K562 (cell line): ENCODE results near the gene DNAJC30. TPM values are rescaled to one million over a fixed set of nuclear protein-coding genes. Genes with fewer than 3 reads are reported as not detected.

Experiments used
- ATAC-seq: fragments of 200-7000 bp; cut with Tn5 transposase; 3 replicates; pipeline ENCODE4 v1.9.1; 2020; ENCODE audit warnings: moderate library complexity
- BruUV-seq: library from RNA; stranded (reverse); fragments of 400-500 nt; replicated peaks from 2 replicates; lab custom pipeline; 2021; lab: Mats Ljungman, UMichigan
- CTCF ChIA-PET: fragments of 300-600 bp; formaldehyde crosslinking; extraction: SDS; loops from one replicate; lab custom pipeline; 2021; ENCODE audit warnings: low intra/inter-chr PET ratio; lab: Yijun Ruan, JAX
- POLR2A ChIA-PET: fragments of 300-600, 350-650 bp; sonication (Branson Sonifier 250); formaldehyde crosslinking; extraction: SDS; loops from one replicate; lab custom pipeline; 2021; ENCODE audit warnings: antibody characterized with exemption, inconsistent platforms; lab: Yijun Ruan, JAX
- DNase-seq, 4 experiments: peaks; one replicate each; pipeline versions ENCODE4 v3.0.0 to v3.0.0-alpha.2; 2011 to 2018; ENCODE audit warnings: low spot score in 3 of 4, mixed read lengths in 3 of 4; ENCODE audit errors: extremely low read depth in 1 of 4
- FAIRE-seq: peaks from 2 replicates; lab custom pipeline; 2011; peaks lifted over from hg19 to GRCh38; lab: Jason Lieb, UNC
- H2AFZ ChIP-seq: 2 replicates; pipeline ENCODE4 v1.6.0; 2011; ENCODE audit warnings: low read depth, low read length, control low read depth, inconsistent platforms
- H3K27ac ChIP-seq: fragments of 200-600 bp; 3 replicates; pipeline ENCODE4 v1.8.0; 2011; ENCODE audit warnings: low read depth, mild to moderate bottlenecking, control low read depth, inconsistent platforms, low read length, moderate library complexity, mixed read lengths; ENCODE audit errors: extremely low read depth
- H3K27me3 ChIP-seq, 2 experiments: fragments of 300-600 bp in 1 of 2; 2 replicates in 1 of 2; 3 replicates in 1 of 2; pipeline versions ENCODE4 v1.6.0 to v1.8.0; 2011; ENCODE audit warnings: inconsistent platforms in 2 of 2, low read length in 2 of 2, mild to moderate bottlenecking in 1 of 2, mixed read lengths in 1 of 2, moderate library complexity in 1 of 2; ENCODE audit not compliant: control insufficient read depth in 2 of 2, insufficient read depth in 2 of 2
- H3K36me3 ChIP-seq: fragments of 300-600 bp; 3 replicates; pipeline ENCODE4 v1.8.0; 2011; ENCODE audit warnings: mild to moderate bottlenecking, low read length, inconsistent platforms; ENCODE audit not compliant: control insufficient read depth, insufficient read depth
- H3K4me1 ChIP-seq, 2 experiments: fragments of 200-600 bp in 1 of 2; replicated peaks in 1 of 2; 2 replicates in 1 of 2; 3 replicates in 1 of 2; pipeline versions ENCODE4 v1.5.1 to v1.8.0; 2011; ENCODE audit warnings: inconsistent platforms in 2 of 2, low read length in 2 of 2, mild to moderate bottlenecking in 1 of 2, mixed read lengths in 1 of 2, moderate library complexity in 1 of 2; ENCODE audit not compliant: control insufficient read depth in 2 of 2, insufficient read depth in 2 of 2
- H3K4me2 ChIP-seq: 2 replicates; pipeline ENCODE4 v1.6.1; 2011; ENCODE audit warnings: low read length, control low read depth, inconsistent platforms, mixed read lengths; ENCODE audit not compliant: insufficient read depth
- H3K4me3 ChIP-seq: fragments of 200-600 bp; sonication (generic), shearing (Covaris generic); 2 replicates; pipeline ENCODE4 v1.5.1; 2016; ENCODE audit warnings: control low read depth, inconsistent platforms
- H3K79me2 ChIP-seq: fragments of 200-600 bp; 3 replicates; pipeline ENCODE4 v1.8.0; 2011; ENCODE audit warnings: low read length, inconsistent platforms; ENCODE audit not compliant: control insufficient read depth, insufficient read depth
- H3K9ac ChIP-seq, 2 experiments: 2 replicates each; pipeline versions ENCODE4 v1.6.0 to v1.6.1; 2011; ENCODE audit warnings: low read depth in 2 of 2, low read length in 2 of 2, control low read depth in 1 of 2, inconsistent platforms in 1 of 2, mild to moderate bottlenecking in 1 of 2, mixed read lengths in 1 of 2; ENCODE audit not compliant: insufficient read depth in 1 of 2
- H3K9me1 ChIP-seq: one replicate; pipeline ENCODE4 v1.6.0; 2011; ENCODE audit warnings: inconsistent platforms, mild to moderate bottlenecking, low read length, moderate library complexity; ENCODE audit not compliant: control insufficient read depth, insufficient read depth
- H3K9me3 ChIP-seq: replicated peaks from 2 replicates; pipeline ENCODE4 v1.5.1; 2011; ENCODE audit warnings: low read depth, low read length, inconsistent platforms; ENCODE audit not compliant: control insufficient read depth, insufficient read depth
- H4K20me1 ChIP-seq: replicated peaks from 2 replicates; pipeline ENCODE4 v1.6.1; 2011; ENCODE audit warnings: low read length, inconsistent platforms, mixed read lengths; ENCODE audit not compliant: control insufficient read depth, insufficient read depth
- ADNP ChIP-seq: fragments of 200-800 bp; sonication (Bioruptor generic); IDR thresholded peaks from 2 replicates; pipeline ENCODE4 v1.6.1; 2016; ENCODE audit warnings: missing genetic modification characterization, missing compliant biosample characterization
- ARID1B ChIP-seq: fragments of 450-650 bp; IDR thresholded peaks from 2 replicates; pipeline ENCODE4 v1.6.1; 2016; ENCODE audit warnings: antibody characterized with exemption, mild to moderate bottlenecking, inconsistent platforms
- C11orf30 ChIP-seq: fragments of 450-650 bp; IDR thresholded peaks from 2 replicates; pipeline ENCODE4 v1.6.1; 2016; ENCODE audit warnings: low read depth, mild to moderate bottlenecking
- DACH1 ChIP-seq: fragments of 450-650 bp; IDR thresholded peaks from 2 replicates; pipeline ENCODE4 v1.6.1; 2018; ENCODE audit not compliant: partially characterized antibody
- DPF2 ChIP-seq: fragments of 450-650 bp; IDR thresholded peaks from 2 replicates; pipeline ENCODE4 v1.6.1; 2016
- ELF4 ChIP-seq: fragments of 450-650 bp; formaldehyde crosslinking; IDR thresholded peaks from 2 replicates; pipeline ENCODE4 v1.4.0; 2022; ENCODE audit warnings: missing genetic modification characterization
- FOXK2 ChIP-seq, 2 experiments: fragments of 450-650 bp; IDR thresholded peaks in 1 of 2; conservative IDR thresholded peaks in 1 of 2; 2 replicates each; pipeline ENCODE4 v1.6.1; 2016; ENCODE audit warnings: low read depth in 2 of 2, mild to moderate bottlenecking in 1 of 2
- HLTF ChIP-seq: fragments of 450-650 bp; IDR thresholded peaks from 2 replicates; pipeline ENCODE4 v1.6.1; 2016
- MAFF ChIP-seq: IDR thresholded peaks from 2 replicates; pipeline ENCODE4 v1.6.1; 2012; ENCODE audit warnings: low read length, improper control_type of control experiment
- MAFG ChIP-seq: fragments of 450-650 bp; conservative IDR thresholded peaks from 2 replicates; pipeline ENCODE4 v1.6.1; 2016; ENCODE audit warnings: missing genetic modification characterization, missing compliant biosample characterization
- MAFK ChIP-seq: IDR thresholded peaks from 2 replicates; pipeline ENCODE4 v1.6.1; 2011; ENCODE audit warnings: low read length, improper control_type of control experiment
- MEIS2 ChIP-seq: fragments of 450-650 bp; IDR thresholded peaks from 2 replicates; pipeline ENCODE4 v1.6.1; 2014; ENCODE audit warnings: mild to moderate bottlenecking; ENCODE audit not compliant: partially characterized antibody
- MLX ChIP-seq, 2 experiments: fragments of 450-650 bp in 1 of 2; sonication (generic) in 1 of 2; formaldehyde crosslinking; conservative IDR thresholded peaks; 2 replicates each; pipeline versions ENCODE4 v1.4.0 to v1.8.1; 2020 to 2022; ENCODE audit warnings: mild to moderate bottlenecking in 1 of 2, missing genetic modification reagents in 1 of 2
- NFE2 ChIP-seq: IDR thresholded peaks from 2 replicates; pipeline ENCODE4 v1.6.1; 2014; ENCODE audit warnings: antibody characterized with exemption, low read depth
- NFE2L1 ChIP-seq: fragments of 450-650 bp; IDR thresholded peaks from 2 replicates; pipeline ENCODE4 v1.6.1; 2016; ENCODE audit warnings: missing genetic modification characterization, low read depth, mild to moderate bottlenecking, missing compliant biosample characterization, moderate library complexity, borderline replicate concordance
- NR0B1 ChIP-seq: fragments of 450-650 bp; IDR thresholded peaks from one replicate; pipeline ENCODE4 v1.6.1; 2018; ENCODE audit warnings: mild to moderate bottlenecking, moderate library complexity; ENCODE audit not compliant: partially characterized antibody
- PKNOX1 ChIP-seq: fragments of 450-650 bp; IDR thresholded peaks from 2 replicates; pipeline ENCODE4 v1.6.1; 2016
- SMAD1 ChIP-seq: fragments of 150-350 bp; IDR thresholded peaks from 2 replicates; pipeline ENCODE4 v1.6.1; 2014; ENCODE audit warnings: low read length, low read depth; ENCODE audit not compliant: partially characterized antibody
- SMARCA4 ChIP-seq: fragments of 450-650 bp; IDR thresholded peaks from 2 replicates; pipeline ENCODE4 v1.6.1; 2016
- SMARCE1 ChIP-seq: fragments of 450-650 bp; IDR thresholded peaks from 2 replicates; pipeline ENCODE4 v1.7.1; 2016; ENCODE audit warnings: mild to moderate bottlenecking
- TRIM28 ChIP-seq: fragments of 450-650 bp; IDR thresholded peaks from 2 replicates; pipeline ENCODE4 v1.6.1; 2017
- ZNF316 ChIP-seq: fragments of 450-650 bp; IDR thresholded peaks from 2 replicates; pipeline ENCODE4 v1.6.1; 2016
- ZNF384 ChIP-seq: IDR thresholded peaks from 2 replicates; pipeline ENCODE4 v1.6.1; 2012; ENCODE audit warnings: low read depth, low read length, improper control_type of control experiment
- ZSCAN32 ChIP-seq: fragments of 450-650 bp; formaldehyde crosslinking; IDR thresholded peaks from 2 replicates; pipeline ENCODE4 v1.4.0; 2020; ENCODE audit warnings: mild to moderate bottlenecking, moderate library complexity
- WGBS: fragments of 100-300 bp; shearing (Covaris generic); methylation state at CpG from one replicate; pipeline ENCODE4 v1.1.6; 2016; ENCODE audit warnings: low coverage, mixed read lengths; ENCODE audit not compliant: insufficient coverage; ENCODE audit errors: missing lambda C conversion rate; 5-methylcytosine and 5-hydroxymethylcytosine counted together
- in situ Hi-C: fragments of 300-500 bp; cut with MboI; formaldehyde crosslinking; loops from 4 replicates; pipeline ENCODE4 v1.15.0; 2018; ENCODE audit warnings: inconsistent platforms, mixed read lengths
- intact Hi-C: fragments of 100-400 bp; cut with micrococcal nuclease; formaldehyde crosslinking; loops from 2 replicates; pipeline ENCODE4 v1.14.2; 2022
- polyA plus RNA-seq, 8 experiments: library from polyadenylated mRNA; depleted of rRNA in 4 of 8; stranded (reverse) in 5 of 8; unstranded in 3 of 8; fragments of >200 nt; fragmentation: Nextera tagmentation in 2 of 8; fragmentation: Illumina TruSeq in 1 of 8; extraction: Ambion mirVana in 2 of 8; extraction: Trizol in 1 of 8; gene quantifications; 2 replicates each; pipeline versions ENCODE4 v1.2.1 to v1.2.3, GENCODE V29; 2011 to 2014; ENCODE audit warnings: inconsistent platforms in 1 of 8, missing spikeins in 1 of 8
- total RNA-seq, 7 experiments: library from RNA; depleted of rRNA in 6 of 7; stranded (reverse); fragments of >200 nt in 6 of 7; fragmentation: Illumina TruSeq in 2 of 7; extraction: Trizol in 2 of 7; gene quantifications; 2 replicates each; pipeline versions ENCODE4 v1.2.1 to v1.2.3, GENCODE V29; 2011 to 2021; ENCODE audit warnings: low replicate concordance in 1 of 7

DNAJC30 gene
- total and polyA plus RNA-seq, 9 of the 15 experiments (the other 6 are each of a cell fraction or from before 2014, with no cell fraction given) = 1.1 to 11.3 (median 4.6) TPM

GRCh38 chr7:73727952-73728351, 44.7 kb upstream of the DNAJC30 start:
- CTCF ChIA-PET = no interaction called here
- Histone ChIP-seq H3K4me1 (peaks cover 10 to 13% of the 10 kb centered on the region in 2 experiments; a peak in 4 of 5 replicates), H3K9ac (peak overlapping the region in 1 of 2 experiments; percentile 41; a peak in 1 of 4 replicates), H2AFZ (peak overlapping the region; percentile 34; the same call in 1 of the 2 replicates), H3K36me3 (no peaks in the 10 kb centered on the region), H3K4me3 (no peak overlapping the region), H3K79me2 (no peaks in the 10 kb centered on the region), H3K27ac (no peak overlapping the region), H3K4me2 (no peak overlapping the region; the same call in 1 of the 2 replicates), H3K9me3 (no peaks in the 10 kb centered on the region), H4K20me1 (peaks cover 3% of the 10 kb centered on the region; the same call in 1 of the 2 replicates), H3K27me3 (no peaks in the 10 kb centered on the region; a peak in 1 of 5 replicates), H3K9me1 (no peaks in the 10 kb centered on the region)
- BruUV-seq = no TSS peak
- ATAC-seq (no peak), DNase-seq (no peak), FAIRE-seq (no peak)
- POLR2A ChIA-PET = interaction anchor here (0.6 to 1.6 kb wide), 6 partner anchors 10 to 206 kb away, joined by 3 to 6 read pairs (median 4); partner anchors contain the start of genes ABHD11 and BAZ1B
- in situ Hi-C loops = no loop called here
- intact Hi-C loops = no loop called here
- WGBS = 44% methylated on average over 3 of the region's 3 CpGs
- 0 out of 2 replicates have a peak, but pooled peaks have one; percentile 38 for TF ChIP-seq SMARCE1
- no peak for TF ChIP-seq HLTF
- 0 out of 2 replicates have a peak, but pooled peaks have one; percentile 28 for TF ChIP-seq ADNP (tag)
- TF ChIP-seq SMARCA4 = peak; percentile 59; the same call in 1 of the 2 replicates
- TF ChIP-seq DPF2 = peak; percentile 62; the same call in 1 of the 2 replicates
- no peak for TF ChIP-seq ELF4 (CRISPR knock-in tag)
- TF ChIP-seq PKNOX1 = peak; percentile 46; the same call in 1 of the 2 replicates
- TF ChIP-seq TRIM28 = no peak
- no peak for TF ChIP-seq NR0B1
- no peak for TF ChIP-seq SMAD1
- TF ChIP-seq MLX (CRISPR knock-in tag; conservative IDR thresholded peaks at IDR 0.05) = no peak
- peak; percentile 78 for TF ChIP-seq MAFF
- peak; percentile 92 for TF ChIP-seq NFE2
- TF ChIP-seq DACH1 = peak; percentile 27
- 0 out of 2 replicates have a peak, but pooled peaks have one; percentile 51 for TF ChIP-seq ZNF384
- peak; percentile 41 for TF ChIP-seq MEIS2
- no peak for TF ChIP-seq ZSCAN32 (CRISPR knock-in tag)
- peak; percentile 90 for TF ChIP-seq NFE2L1 (tag)
- 0 out of 4 replicates have a peak, but pooled peaks of 1 of the 2 experiments have one; percentile 12 for TF ChIP-seq FOXK2 (conservative IDR thresholded peaks at IDR 0.05 in 1 of 2, IDR thresholded peaks at IDR 0.05 in 1 of 2; ENCODE audit: low read depth in 2 of 2)
- peak; percentile 34; the same call in 1 of the 2 replicates for TF ChIP-seq ARID1B
- TF ChIP-seq C11orf30 = peak; percentile 94
- TF ChIP-seq MAFK = peak; percentile 72; the same call in 1 of the 2 replicates
- peak; percentile 98 for TF ChIP-seq ZNF316
- peak; percentile 98 for TF ChIP-seq MAFG
